K562 (cell line): Measurements from ENCODE around the gene C10orf90. TPM values are rescaled to one million over a fixed set of nuclear protein-coding genes. Genes with fewer than 3 reads are reported as not detected.

Experiments
- ATAC-seq: fragments of 200-7000 bp; cut with Tn5 transposase; 3 replicates; pipeline ENCODE4 v1.9.1; 2020; ENCODE audit warnings: moderate library complexity
- BruUV-seq: library from RNA; stranded (reverse); fragments of 400-500 nt; replicated peaks from 2 replicates; lab custom pipeline; 2021; lab: Mats Ljungman, UMichigan
- CTCF ChIA-PET: fragments of 300-600 bp; formaldehyde crosslinking; extraction: SDS; loops from one replicate; lab custom pipeline; 2021; ENCODE audit warnings: low intra/inter-chr PET ratio; lab: Yijun Ruan, JAX
- POLR2A ChIA-PET: fragments of 300-600, 350-650 bp; sonication (Branson Sonifier 250); formaldehyde crosslinking; extraction: SDS; loops from one replicate; lab custom pipeline; 2021; ENCODE audit warnings: antibody characterized with exemption, inconsistent platforms; lab: Yijun Ruan, JAX
- DNase-seq, 4 experiments: peaks; one replicate each; pipeline versions ENCODE4 v3.0.0 to v3.0.0-alpha.2; 2011 to 2018; ENCODE audit warnings: low spot score in 3 of 4, mixed read lengths in 3 of 4; ENCODE audit errors: extremely low read depth in 1 of 4
- FAIRE-seq: peaks from 2 replicates; lab custom pipeline; 2011; peaks lifted over from hg19 to GRCh38; lab: Jason Lieb, UNC
- H2AFZ ChIP-seq: 2 replicates; pipeline ENCODE4 v1.6.0; 2011; ENCODE audit warnings: low read depth, low read length, control low read depth, inconsistent platforms
- H3K27ac ChIP-seq: fragments of 200-600 bp; 3 replicates; pipeline ENCODE4 v1.8.0; 2011; ENCODE audit warnings: low read depth, mild to moderate bottlenecking, control low read depth, inconsistent platforms, low read length, moderate library complexity, mixed read lengths; ENCODE audit errors: extremely low read depth
- H3K27me3 ChIP-seq, 2 experiments: fragments of 300-600 bp in 1 of 2; 2 replicates in 1 of 2; 3 replicates in 1 of 2; pipeline versions ENCODE4 v1.6.0 to v1.8.0; 2011; ENCODE audit warnings: inconsistent platforms in 2 of 2, low read length in 2 of 2, mild to moderate bottlenecking in 1 of 2, mixed read lengths in 1 of 2, moderate library complexity in 1 of 2; ENCODE audit not compliant: control insufficient read depth in 2 of 2, insufficient read depth in 2 of 2
- H3K36me3 ChIP-seq: fragments of 300-600 bp; 3 replicates; pipeline ENCODE4 v1.8.0; 2011; ENCODE audit warnings: mild to moderate bottlenecking, low read length, inconsistent platforms; ENCODE audit not compliant: control insufficient read depth, insufficient read depth
- H3K4me1 ChIP-seq, 2 experiments: fragments of 200-600 bp in 1 of 2; replicated peaks in 1 of 2; 2 replicates in 1 of 2; 3 replicates in 1 of 2; pipeline versions ENCODE4 v1.5.1 to v1.8.0; 2011; ENCODE audit warnings: inconsistent platforms in 2 of 2, low read length in 2 of 2, mild to moderate bottlenecking in 1 of 2, mixed read lengths in 1 of 2, moderate library complexity in 1 of 2; ENCODE audit not compliant: control insufficient read depth in 2 of 2, insufficient read depth in 2 of 2
- H3K4me2 ChIP-seq: 2 replicates; pipeline ENCODE4 v1.6.1; 2011; ENCODE audit warnings: low read length, control low read depth, inconsistent platforms, mixed read lengths; ENCODE audit not compliant: insufficient read depth
- H3K4me3 ChIP-seq: fragments of 200-600 bp; sonication (generic), shearing (Covaris generic); 2 replicates; pipeline ENCODE4 v1.5.1; 2016; ENCODE audit warnings: control low read depth, inconsistent platforms
- H3K79me2 ChIP-seq: fragments of 200-600 bp; 3 replicates; pipeline ENCODE4 v1.8.0; 2011; ENCODE audit warnings: low read length, inconsistent platforms; ENCODE audit not compliant: control insufficient read depth, insufficient read depth
- H3K9ac ChIP-seq, 2 experiments: 2 replicates each; pipeline versions ENCODE4 v1.6.0 to v1.6.1; 2011; ENCODE audit warnings: low read depth in 2 of 2, low read length in 2 of 2, control low read depth in 1 of 2, inconsistent platforms in 1 of 2, mild to moderate bottlenecking in 1 of 2, mixed read lengths in 1 of 2; ENCODE audit not compliant: insufficient read depth in 1 of 2
- H3K9me1 ChIP-seq: one replicate; pipeline ENCODE4 v1.6.0; 2011; ENCODE audit warnings: inconsistent platforms, mild to moderate bottlenecking, low read length, moderate library complexity; ENCODE audit not compliant: control insufficient read depth, insufficient read depth
- H3K9me3 ChIP-seq: replicated peaks from 2 replicates; pipeline ENCODE4 v1.5.1; 2011; ENCODE audit warnings: low read depth, low read length, inconsistent platforms; ENCODE audit not compliant: control insufficient read depth, insufficient read depth
- H4K20me1 ChIP-seq: replicated peaks from 2 replicates; pipeline ENCODE4 v1.6.1; 2011; ENCODE audit warnings: low read length, inconsistent platforms, mixed read lengths; ENCODE audit not compliant: control insufficient read depth, insufficient read depth
- FIP1L1 ChIP-seq: fragments of 200-400 bp; formaldehyde crosslinking; IDR thresholded peaks from 2 replicates; pipeline ENCODE4 v1.6.1; 2018; ENCODE audit warnings: mild to moderate bottlenecking, low read depth, low read length; ENCODE audit not compliant: poor library complexity, severe bottlenecking
- FUS ChIP-seq: fragments of 200-400 bp; formaldehyde crosslinking; optimal IDR thresholded peaks from 2 replicates; pipeline ENCODE3; 2017; ENCODE audit warnings: low read depth, low read length
- NR4A1 ChIP-seq, 2 experiments: fragments of 250-450 bp in 1 of 2; fragments of 450-650 bp in 1 of 2; sonication (Bioruptor Pico) in 1 of 2; IDR thresholded peaks; 2 replicates each; pipeline versions ENCODE4 v1.4.0 to v1.6.1; 2016 to 2020; ENCODE audit warnings: mild to moderate bottlenecking in 2 of 2, missing compliant biosample characterization in 1 of 2, missing genetic modification characterization in 1 of 2, moderate library complexity in 1 of 2
- TRIM25 ChIP-seq: fragments of 450-650 bp; IDR thresholded peaks from 2 replicates; pipeline ENCODE4 v1.7.0; 2016; ENCODE audit warnings: borderline replicate concordance
- ZNF277 ChIP-seq: fragments of 250-450 bp; sonication (Bioruptor Pico); IDR thresholded peaks from 2 replicates; pipeline ENCODE4 v1.8.0; 2022; ENCODE audit warnings: inconsistent platforms, mild to moderate bottlenecking, moderate library complexity, borderline replicate concordance
- ZNF347 ChIP-seq: fragments of 450-650 bp; formaldehyde crosslinking; IDR thresholded peaks from 2 replicates; pipeline ENCODE4 v1.4.0; 2020; ENCODE audit warnings: low read depth, mild to moderate bottlenecking, moderate library complexity
- ZNF384 ChIP-seq: IDR thresholded peaks from 2 replicates; pipeline ENCODE4 v1.6.1; 2012; ENCODE audit warnings: low read depth, low read length, improper control_type of control experiment
- WGBS: fragments of 100-300 bp; shearing (Covaris generic); methylation state at CpG from one replicate; pipeline ENCODE4 v1.1.6; 2016; ENCODE audit warnings: low coverage, mixed read lengths; ENCODE audit not compliant: insufficient coverage; ENCODE audit errors: missing lambda C conversion rate; 5-methylcytosine and 5-hydroxymethylcytosine counted together
- in situ Hi-C: fragments of 300-500 bp; cut with MboI; formaldehyde crosslinking; loops from 4 replicates; pipeline ENCODE4 v1.15.0; 2018; ENCODE audit warnings: inconsistent platforms, mixed read lengths
- intact Hi-C: fragments of 100-400 bp; cut with micrococcal nuclease; formaldehyde crosslinking; loops from 2 replicates; pipeline ENCODE4 v1.14.2; 2022
- polyA plus RNA-seq, 8 experiments: library from polyadenylated mRNA; depleted of rRNA in 4 of 8; stranded (reverse) in 5 of 8; unstranded in 3 of 8; fragments of >200 nt; fragmentation: Nextera tagmentation in 2 of 8; fragmentation: Illumina TruSeq in 1 of 8; extraction: Ambion mirVana in 2 of 8; extraction: Trizol in 1 of 8; gene quantifications; 2 replicates each; pipeline versions ENCODE4 v1.2.1 to v1.2.3, GENCODE V29; 2011 to 2014; ENCODE audit warnings: inconsistent platforms in 1 of 8, missing spikeins in 1 of 8
- total RNA-seq, 7 experiments: library from RNA; depleted of rRNA in 6 of 7; stranded (reverse); fragments of >200 nt in 6 of 7; fragmentation: Illumina TruSeq in 2 of 7; extraction: Trizol in 2 of 7; gene quantifications; 2 replicates each; pipeline versions ENCODE4 v1.2.1 to v1.2.3, GENCODE V29; 2011 to 2021; ENCODE audit warnings: low replicate concordance in 1 of 7

C10orf90 gene
- total and polyA plus RNA-seq, 9 of the 15 experiments (the other 6 are each of a cell fraction or from before 2014, with no cell fraction given), result not detected

- no peak for FAIRE-seq
- TF ChIP-seq ZNF277 (CRISPR knock-in tag) (no peak), FUS (no peak), TRIM25 (no peak), FIP1L1 (no peak), ZNF384 (no peak), ZNF347 (no peak), NR4A1 (CRISPR knock-in tag; IDR thresholded peaks at IDR 0.05) (no peak), NR4A1 (tag; IDR thresholded peaks at IDR 0.05) (no peak)
- H3K9ac ChIP-seq, result no peak overlapping the region
- no peak for ATAC-seq
- in situ Hi-C loops, result no loop called here
- H3K4me3 ChIP-seq, result no peak overlapping the region
- no peaks in the 10 kb centered on the region; a peak in 1 of 5 replicates for H3K27me3 ChIP-seq
- ChIA-PET CTCF (no interaction called here), POLR2A (no interaction called here)
- BruUV-seq, result no TSS peak
- DNase-seq, result no peak
- H3K79me2 ChIP-seq, result no peaks in the 10 kb centered on the region
- no peak overlapping the region for H3K4me2 ChIP-seq
- H4K20me1 ChIP-seq, result no peaks in the 10 kb centered on the region
- intact Hi-C loops, result no loop called here
- H3K27ac ChIP-seq, result no peak overlapping the region
- WGBS, result 0% methylated on average over 7 of the region's 7 CpGs
- H2AFZ ChIP-seq, result no peak overlapping the region
- no peaks in the 10 kb centered on the region for H3K9me3 ChIP-seq
- H3K4me1 ChIP-seq, result no peaks in the 10 kb centered on the region
- H3K36me3 ChIP-seq, result no peaks in the 10 kb centered on the region
- no peaks in the 10 kb centered on the region for H3K9me1 ChIP-seq
Observed at GRCh38 chr10:126520751-126521317, 149.7 kb downstream of the C10orf90 start.
